Mucosa of rectum (tissue), 2 donors: ENCODE data around the gene ZNF669.

Experiments
- H3K27ac ChIP-seq, 2 donors: one replicate each; pipeline ENCODE4 v1.7.0; 2013; ENCODE audit warnings: inconsistent platforms in 2 of 2, low read depth in 2 of 2, low read length in 2 of 2
- H3K27me3 ChIP-seq, 2 donors: one replicate each; pipeline ENCODE4 v1.7.0; 2013; ENCODE audit warnings: low read length in 2 of 2; ENCODE audit not compliant: control insufficient read depth in 2 of 2, insufficient read depth in 2 of 2
- H3K36me3 ChIP-seq, 2 donors: one replicate each; pipeline ENCODE4 v1.7.0; 2013; ENCODE audit warnings: low read length in 2 of 2; ENCODE audit not compliant: control insufficient read depth in 2 of 2, insufficient read depth in 2 of 2
- H3K4me1 ChIP-seq, 2 donors: one replicate each; pipeline ENCODE4 v1.7.0; 2013; ENCODE audit warnings: low read length in 2 of 2, mild to moderate bottlenecking in 1 of 2; ENCODE audit not compliant: control insufficient read depth in 2 of 2, insufficient read depth in 2 of 2
- H3K4me3 ChIP-seq, 2 donors: one replicate each; pipeline ENCODE4 v1.7.0; 2013; ENCODE audit warnings: low read length in 2 of 2
- H3K9ac ChIP-seq, 2 donors: one replicate each; pipeline ENCODE4 v1.7.0; 2013; ENCODE audit warnings: low read length in 2 of 2, low read depth in 1 of 2, mild to moderate bottlenecking in 1 of 2
- H3K9me3 ChIP-seq, 2 donors: one replicate each; pipeline ENCODE4 v1.7.0; 2013; ENCODE audit warnings: low read length in 2 of 2; ENCODE audit not compliant: control insufficient read depth in 2 of 2
- donor health status: healthy.
- donor health status: Normal muscosa, but diverticular disease.

Gene ZNF669

GRCh38 chr1:247111700-247112478, 7.7 kb upstream of the ZNF669 start:
- peak overlapping the region; percentile 55 to 78 for H3K4me3 ChIP-seq
- peak overlapping the region; percentile 56 to 64 for H3K27ac ChIP-seq
- no peaks in the 10 kb centered on the region for H3K27me3 ChIP-seq
- peaks cover 3 to 5% of the 10 kb centered on the region in 2 donors for H3K4me1 ChIP-seq
- H3K9me3 ChIP-seq, result no peaks in the 10 kb centered on the region
- H3K9ac ChIP-seq, result peak overlapping the region; percentile 5 to 73
- H3K36me3 ChIP-seq, result no peaks in the 10 kb centered on the region

- Histone ChIP-seq H3K36me3 (no peaks in the 10 kb centered on the region), H3K4me1 (peaks cover 3 to 5% of the 10 kb centered on the region in 2 donors), H3K9me3 (no peaks in the 10 kb centered on the region), H3K4me3 (peak overlapping the region; percentile 55 to 78), H3K27me3 (no peaks in the 10 kb centered on the region), H3K27ac (peak overlapping the region; percentile 56 to 64), H3K9ac (peak overlapping the region; percentile 24 to 73)
These were observed 7.1 kb upstream of the ZNF669 start for GRCh38 chr1:247111259-247111699.

- H3K4me1 ChIP-seq, result peaks cover 3 to 5% of the 10 kb centered on the region in 2 donors
- H3K27me3 ChIP-seq, result no peaks in the 10 kb centered on the region
- H3K9ac ChIP-seq, result peak overlapping the region; percentile 24 to 73
- H3K9me3 ChIP-seq, result no peaks in the 10 kb centered on the region
- no peaks in the 10 kb centered on the region for H3K36me3 ChIP-seq
- H3K4me3 ChIP-seq, result peak overlapping the region; percentile 55 to 78
- H3K27ac ChIP-seq, result peak overlapping the region; percentile 56 to 64
These were observed 6.6 kb upstream of the ZNF669 start for GRCh38 chr1:247110627-247111258.

GRCh38 chr1:247107694-247108093, 3.5 kb upstream of the ZNF669 start:
- Histone ChIP-seq H3K4me1 (peaks cover 6 to 8% of the 10 kb centered on the region in 2 donors), H3K27ac (no peak overlapping the region), H3K9ac (no peak overlapping the region), H3K27me3 (no peaks in the 10 kb centered on the region), H3K36me3 (no peaks in the 10 kb centered on the region), H3K9me3 (no peaks in the 10 kb centered on the region), H3K4me3 (no peak overlapping the region)

GRCh38 chr1:247105966-247106365, 1.8 kb upstream of the ZNF669 start:
- Histone ChIP-seq H3K9ac (no peak overlapping the region), H3K27ac (no peak overlapping the region), H3K27me3 (no peaks in the 10 kb centered on the region), H3K36me3 (peaks cover 12 to 13% of the 10 kb centered on the region in 2 donors), H3K9me3 (peaks cover 4 to 12% of the 10 kb centered on the region in 2 donors), H3K4me1 (peaks cover 4 to 6% of the 10 kb centered on the region in 2 donors), H3K4me3 (no peak overlapping the region)

- H3K27ac ChIP-seq, result no peak overlapping the region
- no peaks in the 10 kb centered on the region for H3K27me3 ChIP-seq
- peak overlapping the region in 1 of 2 donors; percentile 94 for H3K4me3 ChIP-seq
- no peak overlapping the region for H3K9ac ChIP-seq
- peaks cover 3% of the 10 kb centered on the region in 2 donors for H3K4me1 ChIP-seq
- peaks cover 11 to 17% of the 10 kb centered on the region in 2 donors for H3K9me3 ChIP-seq
- H3K36me3 ChIP-seq, result peaks cover 21 to 22% of the 10 kb centered on the region in 2 donors
These were observed 809 bp upstream of the ZNF669 start for GRCh38 chr1:247104965-247105364.

- peaks cover 15 to 17% of the 10 kb centered on the region in 2 donors for H3K9me3 ChIP-seq
- H3K4me3 ChIP-seq, result no peak overlapping the region
- H3K27ac ChIP-seq, result no peak overlapping the region
- H3K9ac ChIP-seq, result no peak overlapping the region
- H3K36me3 ChIP-seq, result peaks cover 21 to 22% of the 10 kb centered on the region in 2 donors
- no peaks in the 10 kb centered on the region for H3K27me3 ChIP-seq
- H3K4me1 ChIP-seq, result peaks cover 3% of the 10 kb centered on the region in 2 donors
These were observed 1.8 kb downstream of the ZNF669 start for GRCh38 chr1:247102381-247102780.

GRCh38 chr1:247100676-247101279, 3.4 kb downstream of the ZNF669 start:
- Histone ChIP-seq H3K9me3 (peaks cover 17 to 21% of the 10 kb centered on the region in 2 donors), H3K27ac (no peak overlapping the region), H3K4me1 (peaks cover 3% of the 10 kb centered on the region in 2 donors), H3K27me3 (no peaks in the 10 kb centered on the region), H3K4me3 (no peak overlapping the region), H3K9ac (no peak overlapping the region), H3K36me3 (peaks cover 21 to 22% of the 10 kb centered on the region in 2 donors)

GRCh38 chr1:247096958-247097357, 7.2 kb downstream of the ZNF669 start:
- Histone ChIP-seq H3K27ac (no peak overlapping the region), H3K4me1 (no peaks in the 10 kb centered on the region), H3K9me3 (peaks cover 14 to 21% of the 10 kb centered on the region in 2 donors), H3K27me3 (no peaks in the 10 kb centered on the region), H3K9ac (no peak overlapping the region), H3K36me3 (peaks cover 18 to 19% of the 10 kb centered on the region in 2 donors), H3K4me3 (no peak overlapping the region)

- H3K4me1 ChIP-seq, result no peaks in the 10 kb centered on the region
- H3K9ac ChIP-seq, result no peak overlapping the region
- H3K27ac ChIP-seq, result no peak overlapping the region
- H3K9me3 ChIP-seq, result peaks cover 10 to 21% of the 10 kb centered on the region in 2 donors
- H3K36me3 ChIP-seq, result peaks cover 14 to 15% of the 10 kb centered on the region in 2 donors
- no peaks in the 10 kb centered on the region for H3K27me3 ChIP-seq
- H3K4me3 ChIP-seq, result no peak overlapping the region
These were observed 7.6 kb downstream of the ZNF669 start for GRCh38 chr1:247096544-247096943.
